GM12872 (cell line): ENCODE measurements around the gene HLA-DMB.
A peak's percentile ranks its signal among the peaks of the same experiment; 100 is the strongest.

Source experiments
- CTCF ChIP-seq: IDR thresholded peaks from 3 replicates; pipeline ENCODE4 v1.5.1; 2011; ENCODE audit warnings: low read depth, mild to moderate bottlenecking, low read length, moderate library complexity; ENCODE audit not compliant: insufficient read depth

Gene HLA-DMB

GRCh38 chr6:32963866-32964265, 23.0 kb upstream of the HLA-DMB start:
- no peak for TF ChIP-seq CTCF

- TF ChIP-seq CTCF: no peak
These were observed 21.5 kb upstream of the HLA-DMB start for GRCh38 chr6:32962213-32962826.

GRCh38 chr6:32960563-32960962, 19.7 kb upstream of the HLA-DMB start:
- TF ChIP-seq CTCF: no peak

GRCh38 chr6:32956176-32956575, 15.3 kb upstream of the HLA-DMB start:
- TF ChIP-seq CTCF: no peak

- peak; percentile 74 for TF ChIP-seq CTCF
These were observed 14.4 kb upstream of the HLA-DMB start for GRCh38 chr6:32954986-32955802.

GRCh38 chr6:32954267-32954666, 13.4 kb upstream of the HLA-DMB start:
- TF ChIP-seq CTCF: no peak

GRCh38 chr6:32953775-32954174, 12.9 kb upstream of the HLA-DMB start:
- no peak for TF ChIP-seq CTCF
